Stimulated activated CD8-positive, alpha-beta memory T cell treated with anti-CD3 and anti-CD28 coated beads, Interleukin-7, amount 100 ng/mL, for 1 hour (primary cell): ENCODE data around the gene DOCK3.
"Not testable (repeated sequence)": the region's sequence is repeated elsewhere in the genome, so short reads cannot be mapped to it uniquely, and the experiment has no call there.

ENCODE experiments used
- DNase-seq, 2 donors: peaks; one replicate each; pipeline ENCODE4 v3.0.0-alpha.2; 2020; ENCODE audit warnings: low read depth in 2 of 2

Gene DOCK3

GRCh38 chr3:51306093-51306492, 631.4 kb downstream of the DOCK3 start:
- DNase-seq: no peak

DNA sequence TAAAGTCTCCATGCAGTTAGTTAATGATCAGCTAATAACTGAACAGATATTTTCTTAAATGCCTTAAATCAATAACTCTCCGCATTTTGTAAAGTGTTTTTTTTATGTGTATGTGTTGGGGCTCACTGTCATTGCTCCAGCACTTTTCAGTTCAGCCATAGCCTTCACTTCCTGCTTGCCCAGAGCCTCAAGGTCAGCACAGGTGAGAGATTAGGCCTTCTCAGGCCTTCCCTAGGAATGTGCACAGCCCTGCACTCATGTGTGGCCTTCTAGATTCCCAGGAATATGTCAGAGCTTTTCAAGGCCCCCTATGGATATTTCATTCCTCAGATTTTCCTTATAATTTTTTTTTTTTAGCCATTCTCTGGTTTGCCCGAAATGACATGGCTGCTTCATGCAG, 632.7 kb downstream of the DOCK3 start:
- no peak for DNase-seq

- DNase-seq: not testable (repeated sequence)
Measured at GRCh38 chr3:51307945-51308607, 633.3 kb downstream of the DOCK3 start.

DNA sequence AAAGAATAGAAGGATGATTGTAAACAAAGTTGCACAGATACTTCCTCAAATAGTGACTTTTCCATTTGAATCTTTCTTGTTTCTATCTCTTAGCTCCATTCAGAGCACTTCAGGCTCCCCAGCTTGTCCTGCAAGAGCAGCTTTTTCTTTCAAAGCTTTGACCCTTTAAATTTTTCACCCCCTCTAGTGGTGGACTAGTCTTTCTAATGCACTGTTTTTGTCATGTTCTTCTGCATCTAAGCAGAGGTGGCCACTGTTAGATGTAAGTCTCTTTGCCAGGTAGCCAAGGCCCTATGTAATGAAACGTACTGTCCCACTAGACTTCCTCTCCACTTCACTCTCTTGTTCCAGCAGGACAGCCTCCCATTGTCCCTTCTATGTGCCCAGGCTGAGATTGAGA, 636.3 kb downstream of the DOCK3 start:
- no peak for DNase-seq

DNA sequence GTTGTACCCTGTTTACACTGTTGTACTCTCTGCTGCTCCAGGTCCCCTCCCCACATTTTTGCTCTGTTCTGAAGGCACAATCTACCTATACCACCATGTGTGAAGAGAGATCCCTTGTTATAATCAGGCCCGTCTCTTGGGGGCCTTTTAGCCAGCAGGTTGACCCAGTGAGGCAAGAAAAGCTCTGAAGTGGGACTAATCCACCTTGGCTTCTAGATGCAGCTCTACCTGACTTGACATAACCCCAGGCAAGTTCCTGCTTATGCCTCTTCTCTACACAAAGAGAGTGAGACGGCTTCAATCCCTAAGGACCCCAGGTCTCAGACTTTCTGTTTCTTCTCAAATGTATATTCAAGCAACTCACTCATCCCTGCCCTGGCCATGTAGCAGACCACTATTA, 653.5 kb downstream of the DOCK3 start:
- no peak for DNase-seq

DNA sequence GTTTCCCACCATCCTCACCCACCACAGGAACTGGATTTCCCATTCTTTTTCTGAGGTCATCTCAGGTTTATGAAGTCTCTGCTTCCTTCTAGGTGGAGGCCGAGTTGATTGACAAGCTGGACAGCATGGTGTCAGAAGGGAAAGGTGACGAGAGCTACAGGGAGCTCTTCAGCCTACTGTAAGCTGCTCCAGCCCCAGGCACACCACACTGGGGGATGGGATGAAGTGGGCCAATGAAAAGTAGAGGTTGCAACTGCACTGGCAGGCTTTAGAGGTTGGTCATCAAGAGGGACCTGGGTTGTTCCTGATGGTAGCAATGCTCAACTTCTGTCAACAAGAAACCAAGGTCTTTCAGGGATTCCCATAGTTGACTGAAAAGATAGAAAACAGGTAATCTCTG, 655.3 kb downstream of the DOCK3 start:
- no peak for DNase-seq

DNA sequence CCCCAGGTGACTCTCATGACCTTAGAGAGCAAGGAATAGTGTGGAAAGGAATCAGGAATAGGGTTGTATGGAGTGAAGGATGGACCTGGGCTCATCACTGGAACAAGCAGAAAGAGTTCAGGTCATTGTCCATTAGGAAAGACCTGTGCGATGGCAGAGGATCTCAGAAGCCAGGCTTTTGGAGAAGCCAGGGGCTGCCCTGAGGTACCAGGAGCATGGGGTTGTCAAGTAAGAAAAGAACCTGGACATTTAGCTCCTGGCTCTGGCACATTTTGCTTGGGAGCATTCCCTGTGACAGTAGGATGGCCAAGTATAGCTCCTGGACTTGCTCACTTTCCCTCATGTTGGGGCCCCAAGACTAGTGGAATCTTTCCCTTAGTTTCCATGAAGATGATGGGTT, 657.4 kb downstream of the DOCK3 start:
- DNase-seq: no peak

- no peak for DNase-seq
Measured at GRCh38 chr3:51333021-51333420, 658.3 kb downstream of the DOCK3 start.

- DNase-seq: no peak
Measured at GRCh38 chr3:51336261-51336660, 661.5 kb downstream of the DOCK3 start.

- no peak for DNase-seq
Measured at GRCh38 chr3:51337666-51338065, 662.9 kb downstream of the DOCK3 start.

GRCh38 chr3:51338632-51339031, 663.9 kb downstream of the DOCK3 start:
- no peak for DNase-seq

- DNase-seq: no peak
Measured at GRCh38 chr3:51340013-51340829, 665.5 kb downstream of the DOCK3 start.

DNA sequence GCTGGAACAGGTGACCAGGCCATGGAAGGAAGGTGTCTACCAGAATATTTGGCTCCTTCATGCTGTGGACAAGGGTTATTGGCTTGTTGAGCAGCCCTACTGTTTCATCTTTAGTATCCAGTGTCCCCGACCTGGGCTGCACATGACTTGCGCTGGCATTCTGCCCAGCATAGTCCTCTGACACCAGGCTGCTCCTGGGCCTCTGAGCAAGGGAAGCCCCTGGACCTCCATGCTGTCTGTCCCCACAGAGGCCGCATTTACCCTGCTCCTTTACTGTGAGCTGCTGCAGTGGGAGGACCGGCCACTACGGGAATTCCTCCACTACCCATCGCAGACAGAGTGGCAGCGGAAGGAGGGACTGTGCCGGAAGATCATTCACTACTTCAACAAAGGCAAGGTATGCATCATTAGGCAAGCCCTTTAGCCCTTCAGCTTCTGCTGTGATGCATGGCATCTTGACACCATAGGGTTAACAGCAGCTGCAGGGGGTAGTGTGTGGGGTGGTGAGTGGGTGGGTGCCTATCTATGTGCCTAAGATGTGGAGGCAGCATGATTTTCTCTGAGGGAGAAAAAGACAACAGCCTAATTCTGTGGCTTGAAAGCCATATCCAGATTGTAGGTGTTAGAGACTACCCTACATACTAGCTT, 666.4 kb downstream of the DOCK3 start:
- no peak for DNase-seq

DNA sequence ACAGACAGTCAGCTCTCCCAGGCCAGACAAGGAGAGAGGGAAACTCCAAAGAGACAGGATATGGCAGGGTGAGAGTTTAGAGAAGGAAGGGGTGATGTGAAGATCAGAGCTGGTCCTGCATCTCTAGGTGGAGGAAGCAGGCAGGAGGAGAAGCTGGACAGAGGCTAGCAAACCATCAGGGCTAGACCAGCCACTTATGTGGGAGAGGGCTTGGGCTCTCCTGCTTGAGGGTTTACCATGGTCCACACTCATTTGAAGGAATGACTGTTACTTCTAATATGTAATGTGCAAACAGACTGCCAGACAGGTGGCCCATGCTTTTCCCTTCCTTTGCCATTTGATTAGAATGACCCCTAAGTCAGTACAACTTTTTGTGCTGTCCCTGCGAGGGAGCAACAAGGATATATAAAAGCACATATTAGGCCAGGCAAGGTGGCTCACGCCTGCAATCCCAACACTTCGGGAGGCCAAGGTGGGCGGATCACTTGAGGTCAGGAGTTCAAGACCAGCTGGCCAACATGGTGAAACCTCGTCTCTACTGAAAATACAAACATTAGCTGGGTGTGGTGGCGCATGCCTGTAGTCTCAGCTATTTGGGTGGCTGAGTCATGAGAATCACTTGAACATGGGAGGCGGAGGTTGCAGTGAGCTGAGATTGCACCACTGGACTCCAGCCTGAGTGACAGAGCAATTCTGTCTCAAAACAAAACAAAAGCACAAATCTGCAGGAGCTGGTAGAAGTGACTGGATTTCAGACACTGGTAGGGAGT, 669.4 kb downstream of the DOCK3 start:
- no peak for DNase-seq

GRCh38 chr3:51350751-51351150, 676.0 kb downstream of the DOCK3 start:
- no peak for DNase-seq

- DNase-seq: no peak
Measured at GRCh38 chr3:51353131-51353530, 678.4 kb downstream of the DOCK3 start.

- no peak for DNase-seq
Measured at GRCh38 chr3:51353691-51354090, 679.0 kb downstream of the DOCK3 start.

GRCh38 chr3:51354172-51354571, 679.4 kb downstream of the DOCK3 start:
- no peak for DNase-seq

GRCh38 chr3:51354731-51355615, 680.2 kb downstream of the DOCK3 start:
- DNase-seq: no peak

DNA sequence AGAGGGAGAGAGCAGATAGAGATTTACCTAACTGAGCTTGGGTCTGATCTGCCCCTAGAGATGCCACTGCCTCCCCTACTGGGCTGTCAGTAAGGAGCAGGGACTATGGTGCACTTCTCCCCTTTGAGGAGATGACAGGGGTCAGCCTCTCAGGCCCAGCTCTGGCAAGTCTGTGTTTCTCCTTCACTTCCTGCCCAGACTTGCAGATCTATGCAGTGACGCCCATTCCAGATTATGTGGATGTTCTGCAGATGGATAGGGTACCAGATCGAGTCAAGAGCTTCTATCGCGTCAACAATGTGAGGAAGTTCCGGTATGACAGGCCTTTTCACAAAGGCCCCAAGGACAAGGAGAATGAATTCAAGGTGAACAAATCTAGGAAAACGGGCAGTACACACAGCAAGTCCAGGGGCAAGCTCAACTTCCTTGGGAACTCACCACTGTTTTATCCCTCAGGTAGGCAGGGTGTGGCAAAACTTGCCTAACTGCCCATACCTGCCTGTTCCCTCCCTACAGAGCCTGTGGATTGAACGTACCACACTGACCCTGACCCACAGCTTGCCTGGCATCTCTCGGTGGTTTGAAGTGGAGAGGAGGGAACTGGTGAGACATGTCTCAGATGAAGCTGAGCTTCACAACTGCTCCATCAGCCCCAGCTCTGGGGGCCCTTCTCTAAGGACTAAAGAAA, 681.3 kb downstream of the DOCK3 start:
- no peak for DNase-seq

- DNase-seq: no peak
Measured at GRCh38 chr3:51357856-51358255, 683.1 kb downstream of the DOCK3 start.
